ENCODE results near the gene NOL12. TPM values are rescaled to one million over a fixed set of nuclear protein-coding genes. Genes with fewer than 3 reads are reported as not detected.

NOL12 gene
- total RNA-seq, 3 donors from 2014 or later (not counting 1 experiment from before 2014, with no cell fraction given): 28.0 to 45.1 (median 39.0) TPM

- H3K4me3 Mint-ChIP-seq: peak overlapping the region; percentile 93
These were observed 10.0 kb upstream of the NOL12 start for GRCh38 chr22:37675930-37676735.

GRCh38 chr22:37676736-37677492, 9.2 kb upstream of the NOL12 start:
- whole genome bisulfite sequencing (ENCODE audit: insufficient coverage): under 1% methylated on average over 42 of the region's 42 CpGs
- no peaks in the 10 kb centered on the region for H3K9me3 ChIP-seq (ENCODE audit: control insufficient read depth, insufficient read depth, low read length)
- peak overlapping the region; percentile 97 for H3K27ac ChIP-seq (ENCODE audit: low read length)
- Mint-ChIP-seq H3K27me3 (ENCODE audit: low read depth in 2 of 2) (no peaks in the 10 kb centered on the region), H3K4me3 (peak overlapping the region; percentile 93), H3K36me3 (no peaks in the 10 kb centered on the region), H3K4me1 (peaks cover 34 to 69% of the 10 kb centered on the region in 2 donors), H3K9me3 (no peaks in the 10 kb centered on the region), H3K27ac (peak overlapping the region; percentile 94 to 97)
- peak overlapping the region; percentile 82 for H3K4me3 ChIP-seq (ENCODE audit: low read length)
- intact Hi-C loops (cut with micrococcal nuclease): loop anchor here (1.0 to 5.0 kb wide), 2 partner anchors 19 to 70 kb away; partner anchors contain the start of genes GGA1 and PDXP
- H3K36me3 ChIP-seq (ENCODE audit: control insufficient read depth, insufficient read depth, low read length): peaks cover 5% of the 10 kb centered on the region
- ATAC-seq (peak; percentile 84 to 95 (median 87)), DNase-seq (peak; percentile 91 to 95)
- H3K27me3 ChIP-seq (ENCODE audit: control insufficient read depth, insufficient read depth, low read length): no peaks in the 10 kb centered on the region
- no peak for TF ChIP-seq CTCF (IDR thresholded peaks at IDR 0.05)
- H3K4me1 ChIP-seq (ENCODE audit: control insufficient read depth, insufficient read depth, low read length): peaks cover 76% of the 10 kb centered on the region

More at GRCh38 chr22:37675930-37676735, 10.0 kb upstream of the NOL12 start:
- no peak for TF ChIP-seq CTCF (IDR thresholded peaks at IDR 0.05)
- peak in 2 of 3 donors; percentile 4 to 5 for ATAC-seq
- no peaks in the 10 kb centered on the region for H3K27me3 Mint-ChIP-seq (ENCODE audit: low read depth in 2 of 2)
- intact Hi-C loops (cut with micrococcal nuclease): loop anchor here (5.0 kb wide), 1 partner anchor 69 kb away; the partner anchor contains the start of gene GGA1
- peak overlapping the region; percentile 94 to 97 for H3K27ac Mint-ChIP-seq
- Histone ChIP-seq H3K36me3 (ENCODE audit: control insufficient read depth, insufficient read depth, low read length) (peaks cover 5% of the 10 kb centered on the region), H3K9me3 (ENCODE audit: control insufficient read depth, insufficient read depth, low read length) (no peaks in the 10 kb centered on the region), H3K4me1 (ENCODE audit: control insufficient read depth, insufficient read depth, low read length) (peaks cover 68% of the 10 kb centered on the region), H3K4me3 (ENCODE audit: low read length) (peak overlapping the region; percentile 82), H3K27me3 (ENCODE audit: control insufficient read depth, insufficient read depth, low read length) (no peaks in the 10 kb centered on the region), H3K27ac (ENCODE audit: low read length) (peak overlapping the region; percentile 97)
- peaks cover 27 to 62% of the 10 kb centered on the region in 2 donors for H3K4me1 Mint-ChIP-seq
- H3K36me3 Mint-ChIP-seq: no peaks in the 10 kb centered on the region
- peak in 1 of 2 donors; percentile 55 for DNase-seq
- no peaks in the 10 kb centered on the region for H3K9me3 Mint-ChIP-seq
- 7% methylated on average over 14 of the region's 17 CpGs for WGBS (ENCODE audit: insufficient coverage)

- no peaks in the 10 kb centered on the region for H3K36me3 Mint-ChIP-seq
- H3K9me3 ChIP-seq (ENCODE audit: control insufficient read depth, insufficient read depth, low read length): no peaks in the 10 kb centered on the region
- peaks cover 70% of the 10 kb centered on the region for H3K4me1 ChIP-seq (ENCODE audit: control insufficient read depth, insufficient read depth, low read length)
- ATAC-seq: peak; percentile 41 to 69 (median 56)
- DNase-seq: no peak
- H3K9me3 Mint-ChIP-seq: no peaks in the 10 kb centered on the region
- no peak for TF ChIP-seq CTCF (IDR thresholded peaks at IDR 0.05)
- H3K27ac ChIP-seq (ENCODE audit: low read length): peak overlapping the region; percentile 97
- H3K27ac Mint-ChIP-seq: peak overlapping the region; percentile 94 to 97
- H3K36me3 ChIP-seq (ENCODE audit: control insufficient read depth, insufficient read depth, low read length): peaks cover 5% of the 10 kb centered on the region
- 54% methylated on average over 11 of the region's 15 CpGs for WGBS (ENCODE audit: insufficient coverage)
- H3K27me3 Mint-ChIP-seq (ENCODE audit: low read depth in 2 of 2): no peaks in the 10 kb centered on the region
- H3K27me3 ChIP-seq (ENCODE audit: control insufficient read depth, insufficient read depth, low read length): no peaks in the 10 kb centered on the region
- peaks cover 34 to 63% of the 10 kb centered on the region in 2 donors for H3K4me1 Mint-ChIP-seq
- H3K4me3 ChIP-seq (ENCODE audit: low read length): peak overlapping the region; percentile 82
- H3K4me3 Mint-ChIP-seq: peak overlapping the region; percentile 93
- intact Hi-C loops (cut with micrococcal nuclease): loop anchor here (1.0 to 5.0 kb wide), 2 partner anchors 19 to 70 kb away; partner anchors contain the start of genes GGA1 and PDXP
These were observed 8.6 kb upstream of the NOL12 start for GRCh38 chr22:37677493-37677974.
